Measurements from ENCODE around the gene SCGB2B2. TPM values are rescaled to one million over a fixed set of nuclear protein-coding genes. Genes with fewer than 3 reads are reported as not detected.
"Not testable (repeated sequence)": the region's sequence is repeated elsewhere in the genome, so short reads cannot be mapped to it uniquely, and the experiment has no call there.

SCGB2B2 gene
- polyA plus RNA-seq, 1 of the 3 experiments (the other 2 are of a cell fraction) = 0.03 TPM

DNA sequence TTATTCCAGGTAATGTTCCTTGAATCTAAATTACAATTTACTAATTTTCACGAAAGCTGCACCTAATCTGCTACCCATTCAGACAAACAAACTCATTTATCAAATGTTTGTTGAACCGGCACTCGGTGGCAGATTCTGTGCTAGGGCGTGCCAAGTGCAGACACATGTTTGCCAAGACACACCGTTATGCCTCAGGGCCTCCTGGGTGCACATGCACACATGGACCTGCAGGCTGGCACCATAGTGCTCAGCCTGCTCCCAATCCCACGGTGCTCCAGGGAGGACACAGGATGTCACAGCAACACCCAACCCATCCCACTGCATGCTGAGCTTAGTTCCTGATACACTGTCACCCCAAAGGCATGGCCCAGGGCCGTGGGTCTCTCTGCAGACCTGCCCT lies 7.7 kb downstream of the SCGB2B2 start:
- no peak overlapping the region for H3K9ac ChIP-seq
- CTCF ChIA-PET = interaction anchor here (0.6 to 1.8 kb wide), 2 partner anchors 30 to 58 kb away, joined by 3 to 7 read pairs; no protein-coding TSS in a partner anchor
- no peaks in the 10 kb centered on the region for H4K20me1 ChIP-seq (ENCODE audit: insufficient read depth)
- no peaks in the 10 kb centered on the region for H3K36me3 ChIP-seq (replicated peaks in 1 of 2; ENCODE audit: control insufficient read depth in 1 of 2, insufficient read depth in 2 of 2, low read length in 1 of 2)
- DNase-seq = no peak
- no peak overlapping the region for H3K4me3 ChIP-seq (ENCODE audit: low read depth in 2 of 2, low read length in 1 of 2)
- H3F3A ChIP-seq (replicated peaks; ENCODE audit: insufficient read depth) = no peaks in the 10 kb centered on the region
- H3K4me2 ChIP-seq = no peak overlapping the region
- H3K9me3 ChIP-seq = no peaks in the 10 kb centered on the region
- H3K27ac ChIP-seq (ENCODE audit: low read depth in 2 of 2, low read length in 1 of 2) = no peak overlapping the region
- WGBS (ENCODE audit: low lambda C conversion rate) = 73% methylated on average over 6 of the region's 7 CpGs
- no peaks in the 10 kb centered on the region for H3K27me3 ChIP-seq (ENCODE audit: insufficient read depth)
- H3K79me2 ChIP-seq (ENCODE audit: insufficient read depth) = no peaks in the 10 kb centered on the region
- no peaks in the 10 kb centered on the region for H3K9me2 ChIP-seq
- POLR2A ChIA-PET = no interaction called here
- H3K4me1 ChIP-seq (ENCODE audit: control insufficient read depth in 1 of 2, insufficient read depth in 2 of 2, low read depth in 1 of 2, low read length in 1 of 2) = peaks cover 0 to 10% of the 10 kb centered on the region in 2 experiments; a peak in 1 of 4 replicates
- no peak overlapping the region for H2AFZ ChIP-seq (ENCODE audit: low read depth)
- no peak for TF ChIP-seq YY1 (IDR thresholded peaks at IDR 0.05; ENCODE audit: low read depth)
- no peak for TF ChIP-seq FOXM1 (IDR thresholded peaks at IDR 0.05; ENCODE audit: low read depth)
- no peak for TF ChIP-seq RAD21 (IDR thresholded peaks at IDR 0.05; ENCODE audit: low read length)
- no peak for TF ChIP-seq JUND (IDR thresholded peaks at IDR 0.05)
- TF ChIP-seq EP300 (IDR thresholded peaks at IDR 0.05; ENCODE audit: borderline replicate concordance in 1 of 2, low read depth in 1 of 2, low read length in 1 of 2) = no peak
- no peak for TF ChIP-seq NRF1 (IDR thresholded peaks at IDR 0.05; ENCODE audit: low read depth, low read length)
- TF ChIP-seq FOSL2 (IDR thresholded peaks at IDR 0.05; ENCODE audit: borderline replicate concordance, low read depth) = no peak
- TF ChIP-seq, protein P1, sequence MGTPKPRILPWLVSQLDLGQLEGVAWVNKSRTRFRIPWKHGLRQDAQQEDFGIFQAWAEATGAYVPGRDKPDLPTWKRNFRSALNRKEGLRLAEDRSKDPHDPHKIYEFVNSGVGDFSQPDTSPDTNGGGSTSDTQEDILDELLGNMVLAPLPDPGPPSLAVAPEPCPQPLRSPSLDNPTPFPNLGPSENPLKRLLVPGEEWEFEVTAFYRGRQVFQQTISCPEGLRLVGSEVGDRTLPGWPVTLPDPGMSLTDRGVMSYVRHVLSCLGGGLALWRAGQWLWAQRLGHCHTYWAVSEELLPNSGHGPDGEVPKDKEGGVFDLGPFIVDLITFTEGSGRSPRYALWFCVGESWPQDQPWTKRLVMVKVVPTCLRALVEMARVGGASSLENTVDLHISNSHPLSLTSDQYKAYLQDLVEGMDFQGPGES (IDR thresholded peaks at IDR 0.05; ENCODE audit: low read depth, low read length) = no peak
- no peak for TF ChIP-seq NFIC (IDR thresholded peaks at IDR 0.05; ENCODE audit: borderline replicate concordance)
- TF ChIP-seq, protein P2, sequence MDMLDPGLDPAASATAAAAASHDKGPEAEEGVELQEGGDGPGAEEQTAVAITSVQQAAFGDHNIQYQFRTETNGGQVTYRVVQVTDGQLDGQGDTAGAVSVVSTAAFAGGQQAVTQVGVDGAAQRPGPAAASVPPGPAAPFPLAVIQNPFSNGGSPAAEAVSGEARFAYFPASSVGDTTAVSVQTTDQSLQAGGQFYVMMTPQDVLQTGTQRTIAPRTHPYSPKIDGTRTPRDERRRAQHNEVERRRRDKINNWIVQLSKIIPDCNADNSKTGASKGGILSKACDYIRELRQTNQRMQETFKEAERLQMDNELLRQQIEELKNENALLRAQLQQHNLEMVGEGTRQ (IDR thresholded peaks at IDR 0.05; ENCODE audit: borderline replicate concordance, low read depth, low read length) = no peak
- TF ChIP-seq EZH2phosphoT487 (IDR thresholded peaks at IDR 0.05; ENCODE audit: borderline replicate concordance, low read depth) = no peak
- no peak for TF ChIP-seq TCF12 (IDR thresholded peaks at IDR 0.05)
- no peak for TF ChIP-seq ELF1 (IDR thresholded peaks at IDR 0.05)
- no peak for TF ChIP-seq GABPA (IDR thresholded peaks at IDR 0.05; ENCODE audit: low read depth)
- TF ChIP-seq RXRA (IDR thresholded peaks at IDR 0.05; ENCODE audit: borderline replicate concordance, low read depth) = no peak
- TF ChIP-seq GATA2 (CRISPR knock-in tag; IDR thresholded peaks at IDR 0.05) = no peak
- TF ChIP-seq SIN3A (IDR thresholded peaks at IDR 0.05; ENCODE audit: borderline replicate concordance, low read depth, low read length) = no peak

DNA sequence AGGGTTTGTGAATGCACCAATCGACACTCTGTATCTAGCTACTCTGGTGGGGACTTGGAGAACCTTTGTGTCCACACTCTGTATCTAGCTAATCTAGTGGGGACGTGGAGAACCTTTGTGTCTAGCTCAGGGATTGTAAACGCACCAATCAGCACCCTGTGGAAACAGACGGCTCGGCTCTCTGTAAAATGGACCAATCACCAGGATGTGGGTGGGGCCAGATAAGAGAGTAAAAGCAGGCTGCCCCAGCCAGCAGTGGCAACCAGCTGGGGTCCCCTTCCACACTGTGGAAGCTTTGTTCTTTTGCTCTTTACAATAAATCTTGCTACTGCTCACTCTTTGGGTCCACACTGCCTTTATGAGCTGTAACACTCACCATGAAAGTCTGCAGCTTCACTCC lies 8.3 kb downstream of the SCGB2B2 start:
- H3K27me3 ChIP-seq (ENCODE audit: insufficient read depth); H3K4me2 ChIP-seq; H3K79me2 ChIP-seq (ENCODE audit: insufficient read depth); H3K27ac ChIP-seq (ENCODE audit: low read depth in 2 of 2, low read length in 1 of 2); H3K9me3 ChIP-seq; DNase-seq; H3F3A ChIP-seq (replicated peaks; ENCODE audit: insufficient read depth); H4K20me1 ChIP-seq (ENCODE audit: insufficient read depth); H3K36me3 ChIP-seq (replicated peaks in 1 of 2; ENCODE audit: control insufficient read depth in 1 of 2, insufficient read depth in 2 of 2, low read length in 1 of 2); H3K9ac ChIP-seq; H3K4me3 ChIP-seq (ENCODE audit: low read depth in 2 of 2, low read length in 1 of 2); H3K9me2 ChIP-seq; POLR2A ChIA-PET; H2AFZ ChIP-seq (ENCODE audit: low read depth): not testable (repeated sequence)
- H3K4me1 ChIP-seq (ENCODE audit: control insufficient read depth in 1 of 2, insufficient read depth in 2 of 2, low read depth in 1 of 2, low read length in 1 of 2) = peaks cover 0 to 15% of the 10 kb centered on the region in 2 experiments; a peak in 1 of 4 replicates
- CTCF ChIA-PET = interaction anchor here (0.6 to 1.8 kb wide), 2 partner anchors 29 to 59 kb away, joined by 3 to 7 read pairs; no protein-coding TSS in a partner anchor
- WGBS (ENCODE audit: low lambda C conversion rate) = 82% methylated on average over 4 of the region's 5 CpGs

DNA sequence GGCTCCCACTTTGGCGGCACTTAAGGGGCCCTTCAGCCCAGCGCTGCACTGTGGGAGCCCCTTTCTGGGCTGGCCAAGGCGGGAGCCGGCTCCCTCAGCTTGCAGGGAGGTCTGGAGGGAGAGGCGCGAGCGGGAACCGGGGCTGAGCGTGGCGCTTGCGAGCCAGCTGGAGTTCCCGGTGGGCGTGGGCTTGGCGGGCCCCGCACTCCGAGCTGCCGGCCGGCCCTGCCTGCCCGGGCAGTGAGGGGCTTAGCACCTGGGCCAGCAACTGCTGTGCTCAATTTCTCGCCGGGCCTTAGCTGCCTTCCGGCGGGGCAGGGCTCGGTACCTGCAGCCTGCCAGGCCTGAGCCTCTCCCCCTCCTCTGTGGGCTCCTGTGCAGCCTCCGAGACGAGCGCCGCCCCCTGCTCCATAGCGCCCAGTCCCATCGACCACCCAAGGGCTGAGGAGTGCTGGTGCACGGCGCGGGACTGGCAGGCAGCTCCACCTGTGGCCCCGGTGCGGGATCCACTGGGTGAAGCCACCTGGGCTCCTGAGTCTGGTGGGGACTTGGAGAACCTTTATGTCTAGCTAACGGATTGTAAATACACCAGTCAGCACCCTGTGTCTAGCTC lies 8.8 kb downstream of the SCGB2B2 start:
- H3K4me2 ChIP-seq; H3K4me3 ChIP-seq (ENCODE audit: low read depth in 2 of 2, low read length in 1 of 2); H4K20me1 ChIP-seq (ENCODE audit: insufficient read depth); POLR2A ChIA-PET; H3K27ac ChIP-seq (ENCODE audit: low read depth in 2 of 2, low read length in 1 of 2); H3K9me2 ChIP-seq; DNase-seq; H3K36me3 ChIP-seq (replicated peaks in 1 of 2; ENCODE audit: control insufficient read depth in 1 of 2, insufficient read depth in 2 of 2, low read length in 1 of 2); H3F3A ChIP-seq (replicated peaks; ENCODE audit: insufficient read depth); H2AFZ ChIP-seq (ENCODE audit: low read depth); H3K79me2 ChIP-seq (ENCODE audit: insufficient read depth); H3K9ac ChIP-seq; H3K27me3 ChIP-seq (ENCODE audit: insufficient read depth); H3K9me3 ChIP-seq: not testable (repeated sequence)
- WGBS (ENCODE audit: low lambda C conversion rate) = 93% methylated on average over 13 of the region's 36 CpGs
- CTCF ChIA-PET = interaction anchor here (1.8 kb wide), 1 partner anchor 29 kb away, joined by 7 read pairs; no protein-coding TSS in a partner anchor
- peaks cover 0 to 15% of the 10 kb centered on the region in 2 experiments; a peak in 1 of 4 replicates for H3K4me1 ChIP-seq (ENCODE audit: control insufficient read depth in 1 of 2, insufficient read depth in 2 of 2, low read depth in 1 of 2, low read length in 1 of 2)

Measured in SK-N-SH (cell line).